OCI-LY7 (cell line): ENCODE measurements around the gene NOP9. TPM values are rescaled to one million over a fixed set of nuclear protein-coding genes. Genes with fewer than 3 reads are reported as not detected.

ENCODE experiments used
- BruUV-seq: library from RNA; stranded (reverse); fragments of 400-500 nt; replicated peaks from 2 replicates; lab custom pipeline; 2021; lab: Mats Ljungman, UMichigan
- CTCF ChIA-PET: fragments of 300-600 bp; sonication (Branson Sonifier 250); formaldehyde crosslinking; loops from one replicate; lab custom pipeline; 2022; ENCODE audit warnings: antibody characterized with exemption; ENCODE audit not compliant: unreplicated experiment; lab: Charles Lee
- POLR2A ChIA-PET: fragments of 300-600 bp; sonication (Branson Sonifier 250); formaldehyde crosslinking; loops from one replicate; lab custom pipeline; 2022; ENCODE audit warnings: antibody characterized with exemption; lab: Charles Lee
- DNase-seq: peaks from one replicate; pipeline ENCODE4 v3.0.0-alpha.2; 2015; ENCODE audit warnings: low spot score
- H2AFZ ChIP-seq: fragments of 200-600 bp; sonication (generic), shearing (Covaris generic); 2 replicates; pipeline ENCODE4 v1.6.1; 2014; ENCODE audit warnings: mild to moderate bottlenecking, antibody characterized with exemption, low read length, moderate library complexity
- H3K27ac ChIP-seq: fragments of 200-600 bp; sonication (generic); 2 replicates; pipeline ENCODE4 v1.5.1; 2014; ENCODE audit warnings: mixed run types, low read depth, mild to moderate bottlenecking, moderate library complexity, low read length, inconsistent platforms; ENCODE audit not compliant: poor library complexity, severe bottlenecking
- H3K36me3 ChIP-seq: fragments of 200-600 bp; sonication (generic); 2 replicates; pipeline ENCODE4 v1.6.1; 2014; ENCODE audit warnings: mild to moderate bottlenecking, antibody characterized with exemption, low read length, moderate library complexity, mixed read lengths; ENCODE audit not compliant: insufficient read depth
- H3K4me1 ChIP-seq: fragments of 200-600 bp; sonication (generic); 2 replicates; pipeline ENCODE4 v1.5.1; 2014; ENCODE audit warnings: mild to moderate bottlenecking, low read length; ENCODE audit not compliant: insufficient read depth, poor library complexity, severe bottlenecking
- H3K4me2 ChIP-seq: fragments of 200-600 bp; sonication (generic); 2 replicates; pipeline ENCODE4 v1.6.1; 2014; ENCODE audit warnings: mild to moderate bottlenecking, low read length
- H3K4me3 ChIP-seq: fragments of 200-600 bp; sonication (generic); 2 replicates; pipeline ENCODE4 v1.5.1; 2014; ENCODE audit warnings: mild to moderate bottlenecking, low read depth, low read length; ENCODE audit not compliant: poor library complexity, severe bottlenecking
- H3K79me2 ChIP-seq: fragments of 200-600 bp; sonication (generic); 2 replicates; pipeline ENCODE4 v1.6.1; 2016; ENCODE audit warnings: low read depth, mild to moderate bottlenecking, low read length, moderate library complexity, mixed read lengths; ENCODE audit not compliant: insufficient read depth
- H3K9me2 ChIP-seq: fragments of 200-600 bp; sonication (generic); 2 replicates; pipeline ENCODE4 v1.6.1; 2016; ENCODE audit warnings: mild to moderate bottlenecking, low read length, mixed read lengths; ENCODE audit not compliant: insufficient read depth
- H3K9me3 ChIP-seq: fragments of 200-600 bp; sonication (generic); 2 replicates; pipeline ENCODE4 v1.6.1; 2014; ENCODE audit warnings: mild to moderate bottlenecking, mixed run types, low read length, mixed read lengths
- H4K20me1 ChIP-seq: fragments of 200-600 bp; sonication (generic); 2 replicates; pipeline ENCODE4 v1.6.1; 2014; ENCODE audit warnings: mild to moderate bottlenecking, antibody characterized with exemption, low read length, moderate library complexity, mixed read lengths; ENCODE audit not compliant: insufficient read depth
- EZH2phosphoT487 ChIP-seq: fragments of 200-600 bp; sonication (generic); IDR thresholded peaks from 2 replicates; pipeline ENCODE4 v1.6.1; 2018; ENCODE audit warnings: low read depth, borderline replicate concordance, mild to moderate bottlenecking, mixed run types, antibody characterized with exemption, low read length, moderate library complexity, mixed read lengths
- intact Hi-C: fragments of 100-400 bp; cut with micrococcal nuclease; formaldehyde crosslinking; loops from one replicate; pipeline ENCODE4 v1.10.0; 2022; ENCODE audit not compliant: unreplicated experiment
- total RNA-seq, 2 experiments: library from RNA; depleted of rRNA in 1 of 2; stranded (reverse); fragments of >200 nt in 1 of 2; shearing (Covaris generic) in 1 of 2; gene quantifications; 2 replicates each; pipeline ENCODE4 v1.2.3, GENCODE V29; 2014 to 2022
- TF ChIP-seq, protein P1 (sequence below): fragments of 200-600 bp; sonication (generic); conservative IDR thresholded peaks from 2 replicates; pipeline ENCODE4 v1.5.1; 2014; ENCODE audit warnings: mild to moderate bottlenecking, antibody characterized with exemption, low read length, moderate library complexity, mixed read lengths

Gene NOP9
- total RNA-seq, 2 experiments from 2014 or later: 33.2 to 52.6 TPM

DNA sequence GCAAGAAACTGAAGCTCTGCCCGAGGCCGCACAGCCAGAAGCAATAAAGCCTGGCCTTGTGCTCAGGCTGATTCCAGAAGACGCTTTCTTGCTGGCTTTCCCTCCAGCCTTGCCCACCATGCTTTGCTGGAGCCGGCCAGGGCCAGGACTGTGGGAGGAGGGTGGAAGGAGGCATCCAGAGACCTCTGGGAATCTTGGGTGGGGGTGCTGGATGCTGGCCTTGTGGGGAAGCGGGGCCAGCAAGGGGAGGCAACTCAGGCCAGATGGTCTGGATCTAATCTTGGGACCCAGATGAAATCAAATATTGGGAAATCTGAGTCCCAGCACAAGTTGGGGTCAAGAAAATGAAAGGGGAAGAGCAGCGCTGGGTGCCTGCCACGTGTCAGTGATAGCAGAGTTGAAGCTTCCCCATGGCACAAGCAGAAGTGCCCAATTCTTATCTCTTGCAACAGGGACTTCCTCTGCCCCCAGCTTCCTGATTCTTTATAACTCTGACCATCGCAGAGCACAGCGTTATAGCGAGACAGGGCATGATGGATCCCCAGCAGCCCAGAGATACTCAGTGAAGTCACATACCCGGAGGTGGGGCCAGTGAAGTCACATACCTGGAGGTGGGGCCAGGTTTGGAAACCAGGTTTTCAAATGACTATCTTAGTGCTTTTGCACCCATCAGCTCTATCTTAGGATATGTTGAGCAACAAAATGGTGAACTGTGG, 21.9 kb upstream of the NOP9 start:
- Histone ChIP-seq H3K4me1 (peaks cover 32% of the 10 kb centered on the region), H3K36me3 (no peaks in the 10 kb centered on the region), H2AFZ (no peak overlapping the region), H3K4me2 (no peak overlapping the region), H3K9me3 (no peaks in the 10 kb centered on the region), H3K27ac (no peak overlapping the region), H4K20me1 (no peaks in the 10 kb centered on the region), H3K9me2 (no peaks in the 10 kb centered on the region), H3K79me2 (no peaks in the 10 kb centered on the region), H3K4me3 (no peak overlapping the region)
- no peak for DNase-seq
- intact Hi-C loops: no loop called here
- ChIA-PET POLR2A (interaction anchor here (1.3 kb wide), 1 partner anchor 36 kb away, joined by 4 read pairs; the partner anchor contains the start of gene TINF2), CTCF (no interaction called here)
- BruUV-seq: no TSS peak
- no peak for TF ChIP-seq EZH2phosphoT487
- TF ChIP-seq, protein P1, sequence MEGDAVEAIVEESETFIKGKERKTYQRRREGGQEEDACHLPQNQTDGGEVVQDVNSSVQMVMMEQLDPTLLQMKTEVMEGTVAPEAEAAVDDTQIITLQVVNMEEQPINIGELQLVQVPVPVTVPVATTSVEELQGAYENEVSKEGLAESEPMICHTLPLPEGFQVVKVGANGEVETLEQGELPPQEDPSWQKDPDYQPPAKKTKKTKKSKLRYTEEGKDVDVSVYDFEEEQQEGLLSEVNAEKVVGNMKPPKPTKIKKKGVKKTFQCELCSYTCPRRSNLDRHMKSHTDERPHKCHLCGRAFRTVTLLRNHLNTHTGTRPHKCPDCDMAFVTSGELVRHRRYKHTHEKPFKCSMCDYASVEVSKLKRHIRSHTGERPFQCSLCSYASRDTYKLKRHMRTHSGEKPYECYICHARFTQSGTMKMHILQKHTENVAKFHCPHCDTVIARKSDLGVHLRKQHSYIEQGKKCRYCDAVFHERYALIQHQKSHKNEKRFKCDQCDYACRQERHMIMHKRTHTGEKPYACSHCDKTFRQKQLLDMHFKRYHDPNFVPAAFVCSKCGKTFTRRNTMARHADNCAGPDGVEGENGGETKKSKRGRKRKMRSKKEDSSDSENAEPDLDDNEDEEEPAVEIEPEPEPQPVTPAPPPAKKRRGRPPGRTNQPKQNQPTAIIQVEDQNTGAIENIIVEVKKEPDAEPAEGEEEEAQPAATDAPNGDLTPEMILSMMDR: no peak

DNA sequence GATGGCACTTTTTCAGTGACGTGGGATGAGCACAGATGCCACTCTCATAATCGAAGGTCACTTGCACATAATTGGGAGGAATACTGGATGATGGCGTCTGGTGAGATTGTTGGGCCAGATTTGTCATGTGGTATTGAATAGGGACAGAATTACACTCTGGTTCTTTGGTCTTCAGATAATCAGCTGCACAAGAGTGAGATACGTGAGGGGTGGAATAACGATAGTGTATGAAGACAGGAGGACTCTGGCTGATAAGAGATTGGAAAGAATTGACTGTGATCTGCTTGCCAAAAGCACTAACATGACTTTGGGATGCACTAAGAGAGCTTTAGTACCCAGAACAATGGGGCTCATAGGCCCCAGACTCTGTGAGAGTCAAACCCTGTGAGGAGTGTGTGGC, 21.2 kb upstream of the NOP9 start:
- ChIA-PET POLR2A (no interaction called here), CTCF (no interaction called here)
- no peaks in the 10 kb centered on the region for H4K20me1 ChIP-seq
- H3K9me2 ChIP-seq: no peaks in the 10 kb centered on the region
- no peak overlapping the region for H3K4me3 ChIP-seq
- H3K79me2 ChIP-seq: no peaks in the 10 kb centered on the region
- no peaks in the 10 kb centered on the region for H3K9me3 ChIP-seq
- no peak overlapping the region for H3K4me2 ChIP-seq
- no TSS peak for BruUV-seq
- peaks cover 26% of the 10 kb centered on the region for H3K4me1 ChIP-seq
- no peak overlapping the region for H3K27ac ChIP-seq
- no peak for TF ChIP-seq EZH2phosphoT487
- TF ChIP-seq, protein P1: no peak
- no peak for DNase-seq
- intact Hi-C loops: no loop called here
- H2AFZ ChIP-seq: no peak overlapping the region
- no peaks in the 10 kb centered on the region for H3K36me3 ChIP-seq
